Measurements from ENCODE around the gene HOXC9.

GRCh38 chr12:54017878-54018467 is 18.0 kb downstream of the HOXC9 start:
- TF ChIP-seq CTCF (IDR thresholded peaks at IDR 0.05) (no peak), POLR2A (IDR thresholded peaks at IDR 0.05) (no peak)

Data from upper lobe of left lung (tissue), 4 donors.